D341Med (cell line): ENCODE measurements around the gene NKX1-2.

Source experiments
- DNase-seq: peaks from one replicate; pipeline ENCODE4 v3.0.0; 2012; ENCODE audit warnings: low spot score

NKX1-2 gene

GRCh38 chr10:124415210-124415609, 34.6 kb downstream of the NKX1-2 start:
- DNase-seq = no peak

GRCh38 chr10:124414076-124414475, 35.8 kb downstream of the NKX1-2 start:
- DNase-seq = no peak

GRCh38 chr10:124409696-124410095, 40.1 kb downstream of the NKX1-2 start:
- no peak for DNase-seq

GRCh38 chr10:124408357-124408756, 41.5 kb downstream of the NKX1-2 start:
- DNase-seq = no peak

- no peak for DNase-seq
These were observed 42.4 kb downstream of the NKX1-2 start for GRCh38 chr10:124407456-124407855.

- DNase-seq = peak; percentile 64
These were observed 46.3 kb downstream of the NKX1-2 start for GRCh38 chr10:124403548-124403947.

- no peak for DNase-seq
These were observed 47.6 kb downstream of the NKX1-2 start for GRCh38 chr10:124402273-124402672.

- DNase-seq = no peak
These were observed 48.2 kb downstream of the NKX1-2 start for GRCh38 chr10:124401633-124402032.
